ENCODE data around the gene CPTP. TPM values are rescaled to one million over a fixed set of nuclear protein-coding genes. Genes with fewer than 3 reads are reported as not detected.

Gene CPTP
- total RNA-seq, 1 donor from 2014 or later, result 20.9 TPM

- Histone ChIP-seq H3K9me3 (no peaks in the 10 kb centered on the region), H3K4me3 (peak overlapping the region in 1 of 2 donors; percentile 97), H3K27me3 (no peaks in the 10 kb centered on the region), H3K36me3 (peaks cover 0 to 41% of the 10 kb centered on the region in 2 donors), H3K27ac (peak overlapping the region; percentile 93), H3K4me1 (peaks cover 43% of the 10 kb centered on the region)
- no peak for TF ChIP-seq POLR2AphosphoS5 (IDR thresholded peaks at IDR 0.05; ENCODE audit: insufficient read depth in 1 of 2, low read depth in 1 of 2)
- TF ChIP-seq, protein P1, sequence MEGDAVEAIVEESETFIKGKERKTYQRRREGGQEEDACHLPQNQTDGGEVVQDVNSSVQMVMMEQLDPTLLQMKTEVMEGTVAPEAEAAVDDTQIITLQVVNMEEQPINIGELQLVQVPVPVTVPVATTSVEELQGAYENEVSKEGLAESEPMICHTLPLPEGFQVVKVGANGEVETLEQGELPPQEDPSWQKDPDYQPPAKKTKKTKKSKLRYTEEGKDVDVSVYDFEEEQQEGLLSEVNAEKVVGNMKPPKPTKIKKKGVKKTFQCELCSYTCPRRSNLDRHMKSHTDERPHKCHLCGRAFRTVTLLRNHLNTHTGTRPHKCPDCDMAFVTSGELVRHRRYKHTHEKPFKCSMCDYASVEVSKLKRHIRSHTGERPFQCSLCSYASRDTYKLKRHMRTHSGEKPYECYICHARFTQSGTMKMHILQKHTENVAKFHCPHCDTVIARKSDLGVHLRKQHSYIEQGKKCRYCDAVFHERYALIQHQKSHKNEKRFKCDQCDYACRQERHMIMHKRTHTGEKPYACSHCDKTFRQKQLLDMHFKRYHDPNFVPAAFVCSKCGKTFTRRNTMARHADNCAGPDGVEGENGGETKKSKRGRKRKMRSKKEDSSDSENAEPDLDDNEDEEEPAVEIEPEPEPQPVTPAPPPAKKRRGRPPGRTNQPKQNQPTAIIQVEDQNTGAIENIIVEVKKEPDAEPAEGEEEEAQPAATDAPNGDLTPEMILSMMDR (IDR thresholded peaks at IDR 0.05), result no peak
- TF ChIP-seq POLR2A (IDR thresholded peaks at IDR 0.05), result no peak
- intact Hi-C loops (cut with DNase I), result no loop called here
- no peak for DNase-seq (ENCODE audit: extremely low spot score in 2 of 2)
Observed at GRCh38 chr1:1310109-1310385, 14.6 kb upstream of the CPTP start.

- Histone ChIP-seq H3K4me1 (peaks cover 38% of the 10 kb centered on the region), H3K9me3 (no peaks in the 10 kb centered on the region), H3K27me3 (no peaks in the 10 kb centered on the region), H3K27ac (peak overlapping the region; percentile 93), H3K4me3 (peak overlapping the region in 1 of 2 donors; percentile 97), H3K36me3 (peaks cover 0 to 42% of the 10 kb centered on the region in 2 donors)
- no peak for TF ChIP-seq POLR2AphosphoS5 (IDR thresholded peaks at IDR 0.05; ENCODE audit: insufficient read depth in 1 of 2, low read depth in 1 of 2)
- intact Hi-C loops (cut with DNase I), result no loop called here
- DNase-seq (ENCODE audit: extremely low spot score in 2 of 2), result no peak
Observed at GRCh38 chr1:1310476-1311053, 14.0 kb upstream of the CPTP start.

- Histone ChIP-seq H3K27ac (peak overlapping the region; percentile 20), H3K4me3 (no peak overlapping the region), H3K27me3 (no peaks in the 10 kb centered on the region), H3K9me3 (no peaks in the 10 kb centered on the region), H3K36me3 (peaks cover 0 to 42% of the 10 kb centered on the region in 2 donors), H3K4me1 (peaks cover 29% of the 10 kb centered on the region)
- no peak for DNase-seq (ENCODE audit: extremely low spot score in 2 of 2)
- TF ChIP-seq POLR2A (IDR thresholded peaks at IDR 0.05), result no peak
- no peak for TF ChIP-seq POLR2AphosphoS5 (IDR thresholded peaks at IDR 0.05; ENCODE audit: insufficient read depth in 1 of 2, low read depth in 1 of 2)
- TF ChIP-seq, protein P1 (IDR thresholded peaks at IDR 0.05), result no peak
- intact Hi-C loops (cut with DNase I), result no loop called here
Observed at GRCh38 chr1:1311107-1312104, 13.2 kb upstream of the CPTP start.

- TF ChIP-seq POLR2A (IDR thresholded peaks at IDR 0.05) (no peak), POLR2AphosphoS5 (IDR thresholded peaks at IDR 0.05; ENCODE audit: insufficient read depth in 1 of 2, low read depth in 1 of 2) (peak in 1 of 2 donors; percentile 12)
- TF ChIP-seq, protein P1 (IDR thresholded peaks at IDR 0.05), result no peak
- no peak for DNase-seq (ENCODE audit: extremely low spot score in 2 of 2)
- H3K4me1 ChIP-seq, result peaks cover 25% of the 10 kb centered on the region
- no peaks in the 10 kb centered on the region for H3K9me3 ChIP-seq
- no peaks in the 10 kb centered on the region for H3K27me3 ChIP-seq
- peaks cover 0 to 42% of the 10 kb centered on the region in 2 donors for H3K36me3 ChIP-seq
- intact Hi-C loops (cut with DNase I), result no loop called here
- H3K27ac ChIP-seq, result no peak overlapping the region
- H3K4me3 ChIP-seq, result no peak overlapping the region
Observed at GRCh38 chr1:1312450-1313314, 11.9 kb upstream of the CPTP start.
